ENCODE data around the gene CANT1. TPM values are rescaled to one million over a fixed set of nuclear protein-coding genes. Genes with fewer than 3 reads are reported as not detected.

Gene CANT1
- total RNA-seq, 4 donors from 2014 or later: 18.1 to 39.4 (median 28.4) TPM

- 87 to 88% methylated on average over 16 of the region's 16 CpGs for WGBS, 2 donors
- intact Hi-C loops (cut with DNase I; ENCODE audit: low total_unique reads): no loop called here
- DNase-seq (ENCODE audit: low spot score in 2 of 2): no peak
- H3K4me3 ChIP-seq (ENCODE audit: low read depth, poor library complexity, severe bottlenecking): no peak overlapping the region
- no peak for TF ChIP-seq POLR2A (IDR thresholded peaks at IDR 0.05)
- no peak for TF ChIP-seq CTCF (IDR thresholded peaks at IDR 0.05)
These were observed 28.3 kb downstream of the CANT1 start for GRCh38 chr17:78981010-78981888.

DNA sequence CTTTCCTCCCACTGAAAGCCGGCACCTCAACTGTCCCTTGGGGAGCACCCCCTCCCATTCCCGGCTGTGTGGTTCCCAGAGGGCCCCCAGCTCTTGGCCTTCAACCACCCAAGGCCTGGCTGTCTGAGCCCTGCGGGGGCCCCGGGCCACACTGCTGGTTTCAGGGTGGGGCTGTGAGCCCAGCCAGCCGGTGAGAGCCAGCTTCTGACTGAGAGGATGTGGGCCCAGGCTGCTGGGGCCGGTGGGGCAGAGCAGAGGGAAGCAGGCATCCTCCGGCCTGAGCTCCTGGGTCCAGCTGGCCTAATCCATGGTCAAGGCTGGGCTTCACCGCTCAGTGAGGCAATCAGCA, 29.0 kb downstream of the CANT1 start:
- TF ChIP-seq CTCF (IDR thresholded peaks at IDR 0.05) (no peak), POLR2A (IDR thresholded peaks at IDR 0.05) (no peak)
- H3K4me3 ChIP-seq (ENCODE audit: low read depth, poor library complexity, severe bottlenecking): no peak overlapping the region
- WGBS, 2 donors: 93 to 94% methylated on average over 2 to 7 of the region's 8 CpGs
- no peak for DNase-seq (ENCODE audit: low spot score in 2 of 2)
- intact Hi-C loops (cut with DNase I; ENCODE audit: low total_unique reads): no loop called here

DNA sequence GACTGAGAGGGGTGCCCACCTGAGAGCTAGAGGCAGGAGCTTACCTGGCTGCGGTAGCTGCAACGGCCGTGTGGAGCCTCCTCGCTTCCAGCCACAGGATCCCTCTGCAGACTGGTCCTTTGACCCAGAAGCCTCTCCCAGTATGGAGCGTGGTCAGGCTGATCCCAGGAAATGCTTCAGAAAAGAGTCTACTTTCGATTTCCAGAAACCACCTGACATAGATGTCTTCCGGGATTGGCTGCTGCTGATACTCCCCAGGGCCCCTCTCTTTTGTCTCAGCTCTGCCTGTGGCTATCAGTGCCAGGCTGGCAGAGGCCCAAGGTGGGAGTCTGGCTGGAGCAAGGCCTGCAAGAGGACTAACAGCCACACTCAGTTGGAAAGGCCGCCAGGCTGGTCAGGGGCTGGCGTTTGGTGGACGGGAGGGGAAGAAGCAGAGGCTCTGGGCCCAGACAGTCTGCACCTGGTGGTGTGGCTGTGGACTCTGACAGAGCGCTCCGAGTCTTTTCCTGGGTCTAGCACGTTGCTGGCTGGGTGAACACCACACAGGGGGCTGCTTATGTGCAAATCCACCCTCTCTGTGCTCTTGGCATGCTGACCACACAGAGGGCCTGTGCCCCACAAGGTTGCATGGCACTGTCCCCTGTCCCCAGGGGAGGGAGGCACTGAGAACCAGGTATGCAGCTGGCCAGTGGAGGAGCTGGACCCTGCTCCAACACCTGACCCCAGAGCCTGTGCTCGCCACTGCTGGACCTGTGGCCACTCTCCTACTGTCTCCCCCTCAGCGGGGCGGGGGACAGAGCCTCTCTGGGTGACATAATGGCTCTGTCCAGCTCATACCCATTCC, 29.6 kb downstream of the CANT1 start, which contains the start of gene LGALS3BP:
TSS of gene LGALS3BP (minus strand) at position 144 of the 844 bp plus-strand sequence. CDS start 2,732 bp downstream, outside the sequence.
- DNase-seq (ENCODE audit: low spot score in 2 of 2): no peak
- intact Hi-C loops (cut with DNase I; ENCODE audit: low total_unique reads): no loop called here

GRCh38 chr17:78977997-78978973, 31.3 kb downstream of the CANT1 start:
- no peak overlapping the region for H3K4me3 ChIP-seq (ENCODE audit: low read depth, poor library complexity, severe bottlenecking)
- DNase-seq (ENCODE audit: low spot score in 2 of 2): no peak
- intact Hi-C loops (cut with DNase I; ENCODE audit: low total_unique reads): no loop called here
- TF ChIP-seq POLR2A (IDR thresholded peaks at IDR 0.05): no peak
- TF ChIP-seq CTCF (IDR thresholded peaks at IDR 0.05): no peak
- 83 to 86% methylated on average over 18 to 21 of the region's 21 CpGs for WGBS, 2 donors

More for the DNA sequence above, 29.6 kb downstream of the CANT1 start, which contains the start of gene LGALS3BP:
- no peak within 1 kb of the TSS for H3K4me3 ChIP-seq (ENCODE audit: low read depth, poor library complexity, severe bottlenecking)
- no peak for TF ChIP-seq CTCF (IDR thresholded peaks at IDR 0.05)
- TF ChIP-seq POLR2A (IDR thresholded peaks at IDR 0.05): no peak
- 58 to 60% methylated on average over 14 to 16 of the region's 16 CpGs for WGBS, 2 donors

- no peak for DNase-seq (ENCODE audit: low spot score in 2 of 2)
- intact Hi-C loops (cut with DNase I; ENCODE audit: low total_unique reads): no loop called here
- TF ChIP-seq CTCF (IDR thresholded peaks at IDR 0.05) (no peak), POLR2A (IDR thresholded peaks at IDR 0.05) (no peak)
- 83% methylated on average over 8 of the region's 8 CpGs for WGBS, 2 donors
- H3K4me3 ChIP-seq (ENCODE audit: low read depth, poor library complexity, severe bottlenecking): no peak overlapping the region
These were observed 32.0 kb downstream of the CANT1 start for GRCh38 chr17:78977681-78977943.
